Mammary epithelial cell (primary cell): ENCODE results near the gene APOL6.

Experiments used
- CTCF ChIP-seq, 2 donors: IDR thresholded peaks in 1 of 2; conservative IDR thresholded peaks in 1 of 2; 2 replicates each; pipeline ENCODE4 v1.5.1; 2011 to 2012; ENCODE audit warnings: inconsistent platforms in 2 of 2, low read length in 2 of 2, mild to moderate bottlenecking in 2 of 2, control low read depth in 1 of 2, low read depth in 1 of 2; ENCODE audit not compliant: insufficient read depth in 1 of 2; ENCODE audit errors: extremely low read depth in 1 of 2
- EZH2 ChIP-seq: IDR thresholded peaks from 2 replicates; pipeline ENCODE4 v1.6.1; 2012; ENCODE audit warnings: low read length, inconsistent platforms, borderline replicate concordance

- TF ChIP-seq EZH2 (no peak), CTCF (conservative IDR thresholded peaks at IDR 0.05 in 1 of 2, IDR thresholded peaks at IDR 0.05 in 1 of 2; ENCODE audit: extremely low read depth in 1 of 2, insufficient read depth in 1 of 2, low read depth in 1 of 2, low read length in 2 of 2) (no peak)
These were observed 46.3 kb upstream of the APOL6 start for GRCh38 chr22:35601743-35602615.
